WTC11 (cell line): Measurements from ENCODE around the gene LIMS2.

ENCODE experiments used
- ESRRA ChIP-seq: sonication (generic); formaldehyde crosslinking; IDR thresholded peaks from 2 replicates; pipeline ENCODE4 v1.8.1; 2022; ENCODE audit warnings: mild to moderate bottlenecking, missing genetic modification reagents, borderline replicate concordance
- JUN ChIP-seq: sonication (generic); formaldehyde crosslinking; IDR thresholded peaks from 2 replicates; pipeline ENCODE4 v1.8.0; 2023; ENCODE audit warnings: mild to moderate bottlenecking, missing genetic modification reagents
- NFYB ChIP-seq: sonication (generic); formaldehyde crosslinking; conservative IDR thresholded peaks from 2 replicates; pipeline ENCODE4 v1.8.0; 2022; ENCODE audit warnings: low read depth, missing genetic modification reagents
- NR1H2 ChIP-seq: sonication (generic); formaldehyde crosslinking; IDR thresholded peaks from 2 replicates; pipeline ENCODE4 v1.9.0; 2021; ENCODE audit warnings: mild to moderate bottlenecking, moderate library complexity, missing genetic modification reagents
- TF ChIP-seq, protein P1 (sequence below): fragments of 200-600 bp; IDR thresholded peaks from 2 replicates; pipeline ENCODE4 v1.8.0; 2022; ENCODE audit warnings: antibody characterized with exemption
- TF ChIP-seq, protein P2 (sequence below): sonication (generic); formaldehyde crosslinking; conservative IDR thresholded peaks from 2 replicates; pipeline ENCODE4 v1.8.1; 2023; ENCODE audit warnings: mild to moderate bottlenecking, low read depth, missing genetic modification reagents, moderate library complexity
- TF ChIP-seq, protein P3 (sequence below): fragments of 250-450 bp; sonication (Bioruptor Pico); IDR thresholded peaks from 2 replicates; pipeline ENCODE4 v1.9.0; 2021; ENCODE audit warnings: mild to moderate bottlenecking, borderline replicate concordance
- TF ChIP-seq, protein P4 (sequence below): sonication (generic); formaldehyde crosslinking; IDR thresholded peaks from 2 replicates; pipeline ENCODE4 v1.8.0; 2022; ENCODE audit warnings: mild to moderate bottlenecking, missing genetic modification reagents
- TF ChIP-seq, protein P5 (sequence below): sonication (generic); formaldehyde crosslinking; IDR thresholded peaks from 2 replicates; pipeline ENCODE4 v1.8.1; 2023; ENCODE audit warnings: mild to moderate bottlenecking, moderate library complexity, missing genetic modification reagents
- TF ChIP-seq, protein P6 (sequence below): sonication (generic); formaldehyde crosslinking; IDR thresholded peaks from 2 replicates; pipeline ENCODE4 v1.8.1; 2022; ENCODE audit warnings: low read depth, missing genetic modification reagents, borderline replicate concordance
- TF ChIP-seq, protein P7 (sequence below): sonication (generic); formaldehyde crosslinking; IDR thresholded peaks from 2 replicates; pipeline ENCODE4 v1.8.0; 2022; ENCODE audit warnings: mild to moderate bottlenecking, missing genetic modification reagents

DNA sequence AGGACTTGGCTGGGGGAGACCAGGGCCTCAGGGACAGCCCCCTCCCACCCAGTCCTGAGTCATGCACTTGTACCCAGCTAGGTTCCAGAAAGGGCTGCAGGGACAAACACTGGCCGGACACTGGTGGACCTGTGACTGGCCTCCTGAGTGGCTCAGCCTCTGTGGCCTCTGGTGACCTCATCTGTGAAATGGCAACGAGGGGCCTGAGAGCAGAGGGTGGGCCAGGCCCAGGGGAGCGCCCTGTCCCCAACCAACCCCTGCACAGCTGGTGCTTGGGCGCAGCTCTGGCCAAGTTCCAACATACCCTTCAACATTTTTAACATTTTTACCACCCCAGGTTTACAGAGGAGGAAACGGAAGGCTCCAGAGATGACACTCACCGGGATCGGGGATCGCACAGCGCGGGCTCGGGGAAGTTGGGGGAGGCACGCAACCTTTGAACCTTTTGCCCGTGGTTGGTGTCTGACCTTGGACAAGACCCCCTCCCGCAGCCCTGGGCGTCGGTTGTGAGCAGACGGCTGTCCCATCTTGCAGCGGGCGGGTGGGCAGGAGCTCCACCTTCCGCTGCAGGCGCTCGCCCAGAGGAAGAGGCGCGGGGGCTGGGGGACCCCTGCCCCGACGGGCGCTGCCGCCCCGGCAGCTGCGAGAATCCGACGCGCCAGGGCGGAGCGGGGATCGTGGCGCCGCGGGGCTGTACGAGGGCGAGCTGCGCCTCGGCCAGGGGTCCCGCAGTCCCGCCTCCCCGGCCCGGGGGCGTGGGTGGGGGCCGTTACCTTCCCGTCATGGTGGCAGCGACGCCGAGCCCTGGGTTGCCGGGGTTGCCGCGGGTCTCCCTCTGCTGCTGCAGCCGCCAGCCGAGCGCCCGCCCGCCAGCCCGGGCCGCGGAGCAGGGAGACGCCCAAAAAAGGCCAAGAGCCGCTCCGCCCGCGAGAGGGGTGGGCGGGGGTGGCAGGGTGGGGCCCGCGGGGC is 805 bp downstream of the LIMS2 start:
- TF ChIP-seq NFYB (CRISPR knock-in tag) (no peak), JUN (no peak), ESRRA (CRISPR knock-in tag) (no peak), NR1H2 (CRISPR knock-in tag) (no peak)
- TF ChIP-seq, protein P1, sequence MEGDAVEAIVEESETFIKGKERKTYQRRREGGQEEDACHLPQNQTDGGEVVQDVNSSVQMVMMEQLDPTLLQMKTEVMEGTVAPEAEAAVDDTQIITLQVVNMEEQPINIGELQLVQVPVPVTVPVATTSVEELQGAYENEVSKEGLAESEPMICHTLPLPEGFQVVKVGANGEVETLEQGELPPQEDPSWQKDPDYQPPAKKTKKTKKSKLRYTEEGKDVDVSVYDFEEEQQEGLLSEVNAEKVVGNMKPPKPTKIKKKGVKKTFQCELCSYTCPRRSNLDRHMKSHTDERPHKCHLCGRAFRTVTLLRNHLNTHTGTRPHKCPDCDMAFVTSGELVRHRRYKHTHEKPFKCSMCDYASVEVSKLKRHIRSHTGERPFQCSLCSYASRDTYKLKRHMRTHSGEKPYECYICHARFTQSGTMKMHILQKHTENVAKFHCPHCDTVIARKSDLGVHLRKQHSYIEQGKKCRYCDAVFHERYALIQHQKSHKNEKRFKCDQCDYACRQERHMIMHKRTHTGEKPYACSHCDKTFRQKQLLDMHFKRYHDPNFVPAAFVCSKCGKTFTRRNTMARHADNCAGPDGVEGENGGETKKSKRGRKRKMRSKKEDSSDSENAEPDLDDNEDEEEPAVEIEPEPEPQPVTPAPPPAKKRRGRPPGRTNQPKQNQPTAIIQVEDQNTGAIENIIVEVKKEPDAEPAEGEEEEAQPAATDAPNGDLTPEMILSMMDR: no peak
- TF ChIP-seq, protein P2, sequence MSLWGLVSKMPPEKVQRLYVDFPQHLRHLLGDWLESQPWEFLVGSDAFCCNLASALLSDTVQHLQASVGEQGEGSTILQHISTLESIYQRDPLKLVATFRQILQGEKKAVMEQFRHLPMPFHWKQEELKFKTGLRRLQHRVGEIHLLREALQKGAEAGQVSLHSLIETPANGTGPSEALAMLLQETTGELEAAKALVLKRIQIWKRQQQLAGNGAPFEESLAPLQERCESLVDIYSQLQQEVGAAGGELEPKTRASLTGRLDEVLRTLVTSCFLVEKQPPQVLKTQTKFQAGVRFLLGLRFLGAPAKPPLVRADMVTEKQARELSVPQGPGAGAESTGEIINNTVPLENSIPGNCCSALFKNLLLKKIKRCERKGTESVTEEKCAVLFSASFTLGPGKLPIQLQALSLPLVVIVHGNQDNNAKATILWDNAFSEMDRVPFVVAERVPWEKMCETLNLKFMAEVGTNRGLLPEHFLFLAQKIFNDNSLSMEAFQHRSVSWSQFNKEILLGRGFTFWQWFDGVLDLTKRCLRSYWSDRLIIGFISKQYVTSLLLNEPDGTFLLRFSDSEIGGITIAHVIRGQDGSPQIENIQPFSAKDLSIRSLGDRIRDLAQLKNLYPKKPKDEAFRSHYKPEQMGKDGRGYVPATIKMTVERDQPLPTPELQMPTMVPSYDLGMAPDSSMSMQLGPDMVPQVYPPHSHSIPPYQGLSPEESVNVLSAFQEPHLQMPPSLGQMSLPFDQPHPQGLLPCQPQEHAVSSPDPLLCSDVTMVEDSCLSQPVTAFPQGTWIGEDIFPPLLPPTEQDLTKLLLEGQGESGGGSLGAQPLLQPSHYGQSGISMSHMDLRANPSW (CRISPR knock-in tag): no peak
- TF ChIP-seq, protein P3, sequence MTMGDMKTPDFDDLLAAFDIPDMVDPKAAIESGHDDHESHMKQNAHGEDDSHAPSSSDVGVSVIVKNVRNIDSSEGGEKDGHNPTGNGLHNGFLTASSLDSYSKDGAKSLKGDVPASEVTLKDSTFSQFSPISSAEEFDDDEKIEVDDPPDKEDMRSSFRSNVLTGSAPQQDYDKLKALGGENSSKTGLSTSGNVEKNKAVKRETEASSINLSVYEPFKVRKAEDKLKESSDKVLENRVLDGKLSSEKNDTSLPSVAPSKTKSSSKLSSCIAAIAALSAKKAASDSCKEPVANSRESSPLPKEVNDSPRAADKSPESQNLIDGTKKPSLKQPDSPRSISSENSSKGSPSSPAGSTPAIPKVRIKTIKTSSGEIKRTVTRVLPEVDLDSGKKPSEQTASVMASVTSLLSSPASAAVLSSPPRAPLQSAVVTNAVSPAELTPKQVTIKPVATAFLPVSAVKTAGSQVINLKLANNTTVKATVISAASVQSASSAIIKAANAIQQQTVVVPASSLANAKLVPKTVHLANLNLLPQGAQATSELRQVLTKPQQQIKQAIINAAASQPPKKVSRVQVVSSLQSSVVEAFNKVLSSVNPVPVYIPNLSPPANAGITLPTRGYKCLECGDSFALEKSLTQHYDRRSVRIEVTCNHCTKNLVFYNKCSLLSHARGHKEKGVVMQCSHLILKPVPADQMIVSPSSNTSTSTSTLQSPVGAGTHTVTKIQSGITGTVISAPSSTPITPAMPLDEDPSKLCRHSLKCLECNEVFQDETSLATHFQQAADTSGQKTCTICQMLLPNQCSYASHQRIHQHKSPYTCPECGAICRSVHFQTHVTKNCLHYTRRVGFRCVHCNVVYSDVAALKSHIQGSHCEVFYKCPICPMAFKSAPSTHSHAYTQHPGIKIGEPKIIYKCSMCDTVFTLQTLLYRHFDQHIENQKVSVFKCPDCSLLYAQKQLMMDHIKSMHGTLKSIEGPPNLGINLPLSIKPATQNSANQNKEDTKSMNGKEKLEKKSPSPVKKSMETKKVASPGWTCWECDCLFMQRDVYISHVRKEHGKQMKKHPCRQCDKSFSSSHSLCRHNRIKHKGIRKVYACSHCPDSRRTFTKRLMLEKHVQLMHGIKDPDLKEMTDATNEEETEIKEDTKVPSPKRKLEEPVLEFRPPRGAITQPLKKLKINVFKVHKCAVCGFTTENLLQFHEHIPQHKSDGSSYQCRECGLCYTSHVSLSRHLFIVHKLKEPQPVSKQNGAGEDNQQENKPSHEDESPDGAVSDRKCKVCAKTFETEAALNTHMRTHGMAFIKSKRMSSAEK: no peak
- TF ChIP-seq, protein P4, sequence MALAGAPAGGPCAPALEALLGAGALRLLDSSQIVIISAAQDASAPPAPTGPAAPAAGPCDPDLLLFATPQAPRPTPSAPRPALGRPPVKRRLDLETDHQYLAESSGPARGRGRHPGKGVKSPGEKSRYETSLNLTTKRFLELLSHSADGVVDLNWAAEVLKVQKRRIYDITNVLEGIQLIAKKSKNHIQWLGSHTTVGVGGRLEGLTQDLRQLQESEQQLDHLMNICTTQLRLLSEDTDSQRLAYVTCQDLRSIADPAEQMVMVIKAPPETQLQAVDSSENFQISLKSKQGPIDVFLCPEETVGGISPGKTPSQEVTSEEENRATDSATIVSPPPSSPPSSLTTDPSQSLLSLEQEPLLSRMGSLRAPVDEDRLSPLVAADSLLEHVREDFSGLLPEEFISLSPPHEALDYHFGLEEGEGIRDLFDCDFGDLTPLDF (CRISPR knock-in tag): no peak
- TF ChIP-seq, protein P5, sequence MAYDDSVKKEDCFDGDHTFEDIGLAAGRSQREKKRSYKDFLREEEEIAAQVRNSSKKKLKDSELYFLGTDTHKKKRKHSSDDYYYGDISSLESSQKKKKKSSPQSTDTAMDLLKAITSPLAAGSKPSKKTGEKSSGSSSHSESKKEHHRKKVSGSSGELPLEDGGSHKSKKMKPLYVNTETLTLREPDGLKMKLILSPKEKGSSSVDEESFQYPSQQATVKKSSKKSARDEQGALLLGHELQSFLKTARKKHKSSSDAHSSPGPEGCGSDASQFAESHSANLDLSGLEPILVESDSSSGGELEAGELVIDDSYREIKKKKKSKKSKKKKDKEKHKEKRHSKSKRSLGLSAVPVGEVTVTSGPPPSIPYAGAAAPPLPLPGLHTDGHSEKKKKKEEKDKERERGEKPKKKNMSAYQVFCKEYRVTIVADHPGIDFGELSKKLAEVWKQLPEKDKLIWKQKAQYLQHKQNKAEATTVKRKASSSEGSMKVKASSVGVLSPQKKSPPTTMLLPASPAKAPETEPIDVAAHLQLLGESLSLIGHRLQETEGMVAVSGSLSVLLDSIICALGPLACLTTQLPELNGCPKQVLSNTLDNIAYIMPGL (CRISPR knock-in tag): peak; percentile 54; the same call in 1 of the 2 replicates
- TF ChIP-seq, protein P6, sequence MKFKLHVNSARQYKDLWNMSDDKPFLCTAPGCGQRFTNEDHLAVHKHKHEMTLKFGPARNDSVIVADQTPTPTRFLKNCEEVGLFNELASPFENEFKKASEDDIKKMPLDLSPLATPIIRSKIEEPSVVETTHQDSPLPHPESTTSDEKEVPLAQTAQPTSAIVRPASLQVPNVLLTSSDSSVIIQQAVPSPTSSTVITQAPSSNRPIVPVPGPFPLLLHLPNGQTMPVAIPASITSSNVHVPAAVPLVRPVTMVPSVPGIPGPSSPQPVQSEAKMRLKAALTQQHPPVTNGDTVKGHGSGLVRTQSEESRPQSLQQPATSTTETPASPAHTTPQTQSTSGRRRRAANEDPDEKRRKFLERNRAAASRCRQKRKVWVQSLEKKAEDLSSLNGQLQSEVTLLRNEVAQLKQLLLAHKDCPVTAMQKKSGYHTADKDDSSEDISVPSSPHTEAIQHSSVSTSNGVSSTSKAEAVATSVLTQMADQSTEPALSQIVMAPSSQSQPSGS (CRISPR knock-in tag): no peak
- TF ChIP-seq, protein P7, sequence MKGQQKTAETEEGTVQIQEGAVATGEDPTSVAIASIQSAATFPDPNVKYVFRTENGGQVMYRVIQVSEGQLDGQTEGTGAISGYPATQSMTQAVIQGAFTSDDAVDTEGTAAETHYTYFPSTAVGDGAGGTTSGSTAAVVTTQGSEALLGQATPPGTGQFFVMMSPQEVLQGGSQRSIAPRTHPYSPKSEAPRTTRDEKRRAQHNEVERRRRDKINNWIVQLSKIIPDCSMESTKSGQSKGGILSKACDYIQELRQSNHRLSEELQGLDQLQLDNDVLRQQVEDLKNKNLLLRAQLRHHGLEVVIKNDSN (CRISPR knock-in tag): no peak
